Measurements from ENCODE around the gene RAD9A. TPM values are rescaled to one million over a fixed set of nuclear protein-coding genes. Genes with fewer than 3 reads are reported as not detected.
A peak's percentile ranks its signal among the peaks of the same experiment; 100 is the strongest.

RAD9A gene
- total and polyA plus RNA-seq, 7 experiments from 2014 or later = 6.3 to 48.0 (median 31.0) TPM

DNA sequence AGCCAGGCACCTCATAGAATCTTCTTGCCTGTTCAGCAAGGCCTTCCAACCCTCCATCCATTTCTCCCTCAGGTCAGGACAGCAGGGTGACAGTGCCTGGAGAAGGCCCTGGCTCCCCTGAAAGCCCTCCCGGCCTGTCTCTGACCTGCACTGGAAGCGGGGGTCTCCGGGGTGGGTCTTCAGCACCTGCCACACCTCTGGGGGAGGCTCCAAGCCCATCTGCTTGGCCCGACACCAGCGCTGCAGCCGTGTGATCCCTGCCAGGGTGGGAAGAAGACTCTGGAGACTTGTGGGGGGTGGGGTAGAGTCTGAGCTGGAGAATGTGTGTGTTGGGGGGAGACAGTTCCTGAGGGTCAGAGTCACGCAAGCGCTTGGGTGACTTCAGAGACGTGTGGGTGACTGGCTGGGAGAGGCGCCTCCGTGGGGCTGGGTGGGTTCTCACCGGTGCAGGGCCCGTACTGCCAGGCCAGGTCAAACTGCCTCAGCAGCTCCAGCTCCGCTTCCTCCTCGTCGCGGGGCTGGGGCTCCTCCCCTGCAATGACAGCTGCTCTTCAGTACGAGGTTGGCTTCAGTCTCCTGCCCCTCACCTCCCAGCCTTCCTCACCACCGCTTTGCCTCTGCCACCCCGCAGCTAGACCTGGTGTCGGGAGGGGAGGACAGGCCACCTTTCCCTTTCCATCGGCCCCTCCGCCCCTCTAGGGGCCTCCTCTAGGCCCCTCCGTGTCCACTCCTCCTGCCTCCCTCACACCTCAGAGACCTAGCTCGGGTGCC, 39.1 kb upstream of the RAD9A start:
- POLR2A ChIA-PET = interaction anchor here (0.6 to 17.2 kb wide), 41 partner anchors 9 to 278 kb away, joined by 3 to 272 read pairs (median 5); partner anchors contain the start of genes AIP, ANKRD13D, CDK2AP2 and CLCF1
- no peaks in the 10 kb centered on the region for H3K36me3 Mint-ChIP-seq
- no peaks in the 10 kb centered on the region for H3K9me3 ChIP-seq (ENCODE audit: control insufficient read depth in 2 of 3, low read length in 3 of 3)
- peaks cover 0 to 3% (median 0%) of the 10 kb centered on the region in 3 experiments for H3K36me3 ChIP-seq (ENCODE audit: control insufficient read depth in 2 of 3, insufficient read depth in 3 of 3, low read length in 3 of 3)
- no peaks in the 10 kb centered on the region for H3K27me3 Mint-ChIP-seq
- peak; percentile 60 for ATAC-seq
- peak in 1 of 9 donors; percentile 94 for DNase-seq
- CTCF ChIA-PET = interaction anchor here (0.6 to 16.9 kb wide), 18 partner anchors 8 to 225 kb away, joined by 3 to 495 read pairs (median 5); partner anchors contain the start of genes AIP, CLCF1 and PPP1CA
- intact Hi-C loops (cut with micrococcal nuclease) = loop anchor here (1.0 to 10.0 kb wide), 19 partner anchors 7 to 452 kb away; partner anchors contain the start of genes AIP (in 1 of the 2), ANKRD13D (in 1 of the 2), CDK2AP2 (in 1 of the 2) and CLCF1 (in 1 of the 2)
- peak overlapping the region; percentile 96 for H3K4me3 ChIP-seq (ENCODE audit: low read length)
- H3K9me3 Mint-ChIP-seq = peaks cover 0 to 4% (median 0%) of the 10 kb centered on the region in 11 donors
- peaks cover 37 to 70% (median 57%) of the 10 kb centered on the region in 7 donors for H3K4me1 Mint-ChIP-seq
- H3K27ac Mint-ChIP-seq = peak overlapping the region; percentile 97 to 100 (median 99)
- H3K4me1 ChIP-seq (ENCODE audit: control insufficient read depth in 2 of 2, insufficient read depth in 2 of 2, low read length in 2 of 2) = peaks cover 30 to 45% of the 10 kb centered on the region in 2 donors
- no peaks in the 10 kb centered on the region for H3K27me3 ChIP-seq (ENCODE audit: control insufficient read depth in 2 of 2, insufficient read depth in 2 of 2, low read length in 2 of 2)
- peak overlapping the region; percentile 97 for H3K27ac ChIP-seq (ENCODE audit: low read depth, low read length)
- peak overlapping the region; percentile 85 to 100 (median 97) for H3K4me3 Mint-ChIP-seq

DNA sequence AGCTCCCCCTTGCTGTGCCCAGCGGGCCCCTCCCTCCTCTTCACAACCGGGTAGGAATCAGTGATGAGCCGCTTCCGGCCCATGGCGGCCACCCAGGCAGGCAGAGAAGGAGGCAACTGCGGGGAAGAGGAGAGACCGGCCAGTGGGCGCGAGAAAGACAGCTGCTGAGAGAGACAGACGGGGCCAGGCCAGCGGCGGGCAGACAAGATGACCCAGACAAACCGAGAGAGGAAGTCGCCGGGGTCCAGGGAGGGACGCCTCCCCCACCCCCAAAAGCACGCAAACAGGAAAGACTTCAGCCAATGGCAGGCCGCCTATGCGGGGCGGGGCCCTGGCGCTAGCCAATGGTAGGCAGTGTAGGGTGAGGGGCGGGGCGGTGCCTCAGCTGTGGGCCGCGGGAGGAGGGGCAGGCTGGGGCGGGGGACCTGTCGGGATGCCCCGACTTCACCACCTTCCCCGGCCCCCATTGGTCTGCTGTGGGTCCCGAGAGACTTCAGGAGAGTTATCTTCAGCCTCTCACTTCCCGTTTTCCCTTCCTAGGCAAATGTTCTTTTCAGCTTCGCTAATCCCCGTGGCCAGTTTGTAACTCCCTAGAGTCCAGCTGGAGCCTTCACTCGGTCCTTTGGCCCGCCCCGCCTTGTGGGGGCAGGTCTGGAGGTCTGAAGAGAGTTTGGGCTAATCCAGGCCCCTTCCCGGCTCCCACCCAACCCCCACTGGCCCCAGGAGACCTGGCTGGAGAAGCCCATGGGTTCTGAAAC, 38.3 kb upstream of the RAD9A start, which contains the start of gene POLD4:
Gene POLD4, minus strand, starts transcription at position 230 of the 758 bp plus-strand sequence. Its CDS starts 147 bp downstream, at position 83.
- H3K27ac Mint-ChIP-seq = peak within 1 kb of the TSS; percentile 97 to 100 (median 99)
- H3K36me3 Mint-ChIP-seq = no peaks in the 10 kb centered on the region
- CTCF ChIA-PET = interaction anchor here (0.6 to 16.9 kb wide), 19 partner anchors 8 to 255 kb away, joined by 3 to 495 read pairs (median 4); partner anchors contain the start of genes AIP, CLCF1, PPP1CA and RAD9A
- H3K4me1 ChIP-seq (ENCODE audit: control insufficient read depth in 2 of 2, insufficient read depth in 2 of 2, low read length in 2 of 2) = peaks cover 30 to 45% of the 10 kb centered on the region in 2 donors
- peaks cover 31 to 64% (median 50%) of the 10 kb centered on the region in 7 donors for H3K4me1 Mint-ChIP-seq
- DNase-seq (peak; percentile 91 to 97 (median 95)), ATAC-seq (peak; percentile 93)
- peak within 1 kb of the TSS; percentile 85 to 100 (median 97) for H3K4me3 Mint-ChIP-seq
- H3K9me3 ChIP-seq (ENCODE audit: control insufficient read depth in 2 of 3, low read length in 3 of 3) = no peaks in the 10 kb centered on the region
- H3K27me3 ChIP-seq (ENCODE audit: control insufficient read depth in 2 of 2, insufficient read depth in 2 of 2, low read length in 2 of 2) = no peaks in the 10 kb centered on the region
- peaks cover 0 to 4% (median 0%) of the 10 kb centered on the region in 11 donors for H3K9me3 Mint-ChIP-seq
- H3K27me3 Mint-ChIP-seq = peaks cover 0 to 5% (median 0%) of the 10 kb centered on the region in 5 donors
- H3K36me3 ChIP-seq (ENCODE audit: control insufficient read depth in 2 of 3, insufficient read depth in 3 of 3, low read length in 3 of 3) = peaks cover 0 to 3% (median 0%) of the 10 kb centered on the region in 3 experiments
- peak within 1 kb of the TSS; percentile 97 for H3K27ac ChIP-seq (ENCODE audit: low read depth, low read length)
- intact Hi-C loops (cut with micrococcal nuclease) = loop anchor here (1.0 to 10.0 kb wide), 19 partner anchors 8 to 451 kb away; partner anchors contain the start of genes AIP (in 1 of the 2), ANKRD13D (in 1 of the 2), CDK2AP2 (in 1 of the 2) and CLCF1 (in 1 of the 2)
- POLR2A ChIA-PET = interaction anchor here (0.7 to 17.2 kb wide), 41 partner anchors 9 to 277 kb away, joined by 3 to 272 read pairs (median 5); partner anchors contain the start of genes AIP, ANKRD13D, CDK2AP2 and CLCF1
- peak within 1 kb of the TSS; percentile 96 for H3K4me3 ChIP-seq (ENCODE audit: low read length)

DNA sequence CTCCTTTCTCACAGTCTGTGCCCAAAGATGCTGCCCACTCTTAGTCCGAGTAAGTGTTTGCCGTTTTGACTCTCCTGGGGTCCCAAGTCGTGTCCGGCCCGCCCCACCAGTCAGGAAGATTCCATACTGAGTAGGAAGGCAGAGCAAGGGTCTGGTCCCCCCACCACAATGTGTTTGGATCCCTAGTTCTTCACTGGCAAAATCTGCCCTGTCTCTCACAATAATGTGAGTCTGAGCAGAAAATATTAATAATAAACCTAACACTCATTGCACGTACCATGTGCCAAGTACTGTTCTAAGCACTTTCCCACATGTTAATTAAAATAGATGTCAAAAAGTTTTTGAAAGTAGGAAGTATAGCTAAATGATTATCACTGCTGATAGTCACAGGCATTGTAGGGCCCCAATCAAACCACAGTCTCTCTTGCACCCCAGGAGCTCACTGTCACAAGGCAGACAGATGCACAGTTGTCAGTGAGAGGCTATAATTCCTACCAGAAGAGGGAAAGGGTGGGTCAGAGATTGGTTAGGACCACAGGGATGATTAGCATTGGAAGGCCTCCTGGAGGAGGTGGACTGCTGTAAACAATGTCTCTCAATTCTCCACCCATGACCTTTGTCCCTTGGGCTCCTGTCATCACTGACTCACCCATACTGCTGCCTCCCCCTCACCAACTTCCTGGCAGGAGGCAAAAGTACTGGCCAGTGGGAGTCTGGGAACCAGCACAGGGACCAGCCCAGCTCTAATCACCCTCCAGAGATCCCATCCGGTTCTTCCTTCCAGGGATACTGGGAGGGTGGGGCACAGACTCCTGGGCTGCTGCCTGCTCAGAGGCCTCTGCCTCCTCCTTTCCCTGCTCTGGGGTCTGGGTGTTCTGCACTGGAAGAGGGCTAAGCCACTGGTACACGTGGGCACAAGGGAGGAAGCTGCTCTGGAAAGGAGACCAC, 37.4 kb upstream of the RAD9A start:
- ChIA-PET POLR2A (interaction anchor here (0.6 to 17.2 kb wide), 29 partner anchors 11 to 276 kb away, joined by 3 to 272 read pairs (median 9); partner anchors contain the start of genes AIP, ANKRD13D, CDK2AP2 and CLCF1), CTCF (interaction anchor here (0.9 to 16.9 kb wide), 11 partner anchors 7 to 254 kb away, joined by 3 to 495 read pairs (median 5); partner anchors contain the start of genes CLCF1 and RAD9A)
- ATAC-seq (no peak), DNase-seq (peak in 1 of 9 donors; percentile 18)
- H3K27ac Mint-ChIP-seq = peak overlapping the region; percentile 96 to 100 (median 99)
- H3K4me3 ChIP-seq (ENCODE audit: low read length) = peak overlapping the region; percentile 96
- H3K36me3 ChIP-seq (ENCODE audit: control insufficient read depth in 2 of 3, insufficient read depth in 3 of 3, low read length in 3 of 3) = peaks cover 0 to 3% (median 0%) of the 10 kb centered on the region in 3 experiments
- no peaks in the 10 kb centered on the region for H3K9me3 ChIP-seq (ENCODE audit: control insufficient read depth in 2 of 3, low read length in 3 of 3)
- H3K4me1 Mint-ChIP-seq = peaks cover 23 to 56% (median 41%) of the 10 kb centered on the region in 7 donors
- intact Hi-C loops (cut with micrococcal nuclease) = loop anchor here (5.0 to 10.0 kb wide), 2 partner anchors 67 to 450 kb away; partner anchors contain the start of gene ANKRD13D (in 1 of the 2)
- H3K4me1 ChIP-seq (ENCODE audit: control insufficient read depth in 2 of 2, insufficient read depth in 2 of 2, low read length in 2 of 2) = peaks cover 30 to 45% of the 10 kb centered on the region in 2 donors
- peak overlapping the region; percentile 97 for H3K27ac ChIP-seq (ENCODE audit: low read depth, low read length)
- H3K9me3 Mint-ChIP-seq = peaks cover 0 to 2% (median 0%) of the 10 kb centered on the region in 11 donors
- H3K27me3 Mint-ChIP-seq = peaks cover 0 to 13% (median 0%) of the 10 kb centered on the region in 5 donors
- H3K27me3 ChIP-seq (ENCODE audit: control insufficient read depth in 2 of 2, insufficient read depth in 2 of 2, low read length in 2 of 2) = no peaks in the 10 kb centered on the region
- H3K4me3 Mint-ChIP-seq = peak overlapping the region; percentile 85 to 100 (median 97)
- no peaks in the 10 kb centered on the region for H3K36me3 Mint-ChIP-seq

DNA sequence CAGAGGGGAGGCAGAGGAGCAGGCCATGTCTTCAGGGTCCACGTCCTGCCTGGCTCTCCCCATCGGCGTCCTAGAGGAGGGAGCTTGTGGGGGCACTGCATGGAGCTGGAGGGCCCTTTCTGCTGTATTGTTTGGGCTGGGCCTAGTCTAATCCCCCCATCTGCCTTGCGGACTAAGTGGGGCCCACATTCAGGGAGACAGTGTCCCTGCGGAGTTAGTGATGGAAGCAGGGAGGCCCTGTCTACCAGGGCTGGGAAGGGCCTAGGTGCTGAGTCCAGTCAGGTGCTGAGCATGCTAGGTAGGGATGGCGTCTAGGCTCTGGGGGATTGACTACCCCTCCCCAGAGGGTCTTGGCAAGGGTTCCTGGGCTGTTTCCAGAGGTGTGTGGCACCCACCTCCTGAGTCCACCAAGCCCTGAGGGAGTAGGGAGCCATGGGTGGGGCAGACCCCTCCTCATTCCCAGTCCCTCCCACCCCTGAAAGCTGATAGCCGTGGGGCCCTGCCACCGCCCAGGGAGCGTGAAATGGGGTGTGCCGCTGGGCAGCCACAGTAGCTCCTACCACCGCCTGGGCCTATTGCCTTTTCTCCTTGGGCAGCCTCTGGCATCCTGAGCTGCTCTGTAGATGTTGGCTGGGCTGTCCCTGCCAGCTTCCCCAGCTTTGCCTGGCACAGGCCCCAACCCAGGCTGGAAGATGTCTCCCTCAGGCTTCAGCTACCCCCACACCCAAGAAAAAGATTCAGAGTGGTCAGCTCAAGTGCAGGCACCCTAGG, 36.6 kb upstream of the RAD9A start:
- DNase-seq = no peak
- no peaks in the 10 kb centered on the region for H3K36me3 Mint-ChIP-seq
- H3K9me3 Mint-ChIP-seq = peaks cover 0 to 2% (median 0%) of the 10 kb centered on the region in 11 donors
- Histone ChIP-seq H3K4me1 (ENCODE audit: control insufficient read depth in 2 of 2, insufficient read depth in 2 of 2, low read length in 2 of 2) (peaks cover 30 to 45% of the 10 kb centered on the region in 2 donors), H3K9me3 (ENCODE audit: control insufficient read depth in 2 of 3, low read length in 3 of 3) (no peaks in the 10 kb centered on the region), H3K27ac (ENCODE audit: low read depth, low read length) (peak overlapping the region; percentile 97), H3K36me3 (ENCODE audit: control insufficient read depth in 2 of 3, insufficient read depth in 3 of 3, low read length in 3 of 3) (peaks cover 0 to 3% (median 0%) of the 10 kb centered on the region in 3 experiments), H3K4me3 (ENCODE audit: low read length) (no peak overlapping the region), H3K27me3 (ENCODE audit: control insufficient read depth in 2 of 2, insufficient read depth in 2 of 2, low read length in 2 of 2) (no peaks in the 10 kb centered on the region)
- no peak overlapping the region for H3K4me3 Mint-ChIP-seq
- H3K27me3 Mint-ChIP-seq = peaks cover 0 to 13% (median 0%) of the 10 kb centered on the region in 5 donors
- POLR2A ChIA-PET = interaction anchor here (0.5 to 17.2 kb wide), 7 partner anchors 11 to 83 kb away, joined by 3 to 272 read pairs (median 20); partner anchors contain the start of genes CLCF1, PTPRCAP and RAD9A
- CTCF ChIA-PET = interaction anchor here (0.7 to 16.9 kb wide), 5 partner anchors 10 to 78 kb away, joined by 3 to 495 read pairs (median 3); partner anchors contain the start of gene CLCF1
- H3K27ac Mint-ChIP-seq = peak overlapping the region in 7 of 9 donors; percentile 8 to 100 (median 81)
- H3K4me1 Mint-ChIP-seq = peaks cover 15 to 47% (median 36%) of the 10 kb centered on the region in 7 donors
- ATAC-seq = no peak
- intact Hi-C loops (cut with micrococcal nuclease) = loop anchor here in 1 of 2 donors (10.0 kb wide), 1 partner anchor 450 kb away; no protein-coding TSS in a partner anchor
